HG02852 (cell line): ENCODE data around the gene TNFRSF18.
"Not testable (repeated sequence)": the region's sequence is repeated elsewhere in the genome, so short reads cannot be mapped to it uniquely, and the experiment has no call there.

Experiments
- ATAC-seq: cut with Tn5 transposase; IDR thresholded peaks from one replicate; pipeline ENCODE4 v1.9.1; 2021; ENCODE audit warnings: mild to moderate bottlenecking, moderate library complexity; ENCODE audit not compliant: unreplicated experiment

Gene TNFRSF18

GRCh38 chr1:1199141-1199960, 7.0 kb downstream of the TNFRSF18 start:
- no peak for ATAC-seq

- no peak for ATAC-seq
Observed at GRCh38 chr1:1198423-1199140, 7.8 kb downstream of the TNFRSF18 start.

GRCh38 chr1:1197551-1198422, 8.6 kb downstream of the TNFRSF18 start:
- no peak for ATAC-seq

DNA sequence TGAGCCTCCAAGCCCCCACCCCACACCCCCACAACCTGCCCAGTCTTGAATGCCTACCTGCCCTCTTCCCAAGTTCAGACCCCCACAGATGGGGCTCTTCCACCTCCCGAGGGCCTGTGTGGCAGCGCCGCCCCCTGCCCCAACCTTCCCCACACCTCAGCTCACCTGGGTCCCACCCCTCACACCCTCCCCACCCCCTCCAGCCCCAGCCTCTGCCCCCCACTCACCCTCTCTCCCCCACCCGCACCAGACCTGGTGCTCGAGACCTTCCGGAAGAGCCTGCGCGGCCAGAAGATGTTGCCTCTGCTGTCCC, 9.2 kb downstream of the TNFRSF18 start:
- no peak for ATAC-seq

DNA sequence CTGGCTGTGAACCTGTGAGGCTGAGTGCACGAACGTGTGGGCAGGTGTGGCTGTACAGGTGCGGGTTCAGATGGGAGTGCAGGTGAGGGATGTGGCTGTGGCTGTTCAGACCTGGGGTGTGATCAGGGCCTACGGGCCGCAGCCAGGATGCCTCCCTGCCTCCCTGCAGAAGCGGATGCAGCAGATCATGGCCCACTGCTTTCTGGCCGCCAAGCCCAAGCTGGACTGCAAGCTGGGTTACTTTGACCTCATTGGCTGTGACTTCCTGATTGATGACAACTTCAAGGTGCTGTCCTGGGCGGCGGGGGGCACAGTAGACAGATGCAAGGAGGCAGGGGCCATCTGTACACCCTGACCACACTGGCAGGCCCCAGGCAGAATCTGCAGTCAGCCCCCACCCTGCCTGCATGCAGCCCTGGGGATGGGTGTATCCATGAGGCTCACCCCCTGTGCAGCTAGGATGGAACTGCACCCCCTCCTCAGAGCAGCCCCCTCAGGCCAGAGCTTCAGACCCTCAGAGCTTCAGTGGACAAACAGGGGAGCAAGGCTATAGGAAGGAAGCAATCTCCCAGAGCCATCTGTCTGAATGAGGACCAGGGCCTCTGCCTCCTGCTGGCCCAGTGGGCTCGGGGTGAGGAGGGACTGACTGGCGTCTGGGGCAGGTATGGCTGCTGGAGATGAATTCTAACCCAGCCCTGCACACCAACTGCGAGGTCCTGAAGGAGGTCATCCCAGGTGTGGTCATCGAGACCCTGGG, 9.8 kb downstream of the TNFRSF18 start:
- ATAC-seq, result no peak

- ATAC-seq, result not testable (repeated sequence)
Observed at GRCh38 chr1:1195726-1196125, 10.7 kb downstream of the TNFRSF18 start.

GRCh38 chr1:1194723-1195122, 11.7 kb downstream of the TNFRSF18 start:
- ATAC-seq, result no peak

- ATAC-seq, result no peak
Observed at GRCh38 chr1:1191734-1192133, 14.7 kb downstream of the TNFRSF18 start.

- no peak for ATAC-seq
Observed at GRCh38 chr1:1189111-1189510, 17.3 kb downstream of the TNFRSF18 start.

- ATAC-seq, result no peak
Observed at GRCh38 chr1:1187938-1188337, 18.5 kb downstream of the TNFRSF18 start.

DNA sequence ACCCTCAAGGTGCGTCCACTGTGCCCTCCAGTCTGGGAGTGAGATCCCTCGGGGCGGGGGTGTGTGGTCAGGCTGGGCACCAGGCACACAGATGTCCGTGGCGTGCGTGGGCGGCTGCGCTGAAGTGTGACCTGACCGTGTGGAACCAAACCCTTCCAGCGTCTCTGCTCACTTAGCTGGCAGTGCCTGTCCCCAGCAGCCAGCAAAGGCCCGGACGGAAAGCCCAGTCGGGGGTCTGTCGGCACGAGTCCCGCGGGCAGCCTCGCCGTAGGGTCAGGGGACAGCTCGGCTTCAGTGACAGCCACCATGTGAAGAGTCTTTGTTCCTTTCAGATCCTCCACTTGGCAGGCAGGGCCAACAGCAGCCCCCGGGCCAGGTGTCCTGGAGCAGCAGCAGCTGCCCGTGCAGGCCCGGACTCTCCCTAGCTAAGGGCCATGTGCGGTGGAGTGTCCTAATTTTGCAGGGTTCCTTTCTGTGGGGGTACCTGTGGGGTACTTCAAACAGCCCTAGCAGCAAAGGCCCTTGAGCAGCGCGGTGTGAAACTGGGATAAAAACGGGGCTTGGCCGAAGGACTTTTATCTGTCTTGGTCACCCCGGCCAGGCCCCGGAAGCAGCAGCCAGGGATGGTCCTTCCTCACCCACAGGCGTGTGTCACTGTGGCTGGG, 21.2 kb downstream of the TNFRSF18 start:
- no peak for ATAC-seq

DNA sequence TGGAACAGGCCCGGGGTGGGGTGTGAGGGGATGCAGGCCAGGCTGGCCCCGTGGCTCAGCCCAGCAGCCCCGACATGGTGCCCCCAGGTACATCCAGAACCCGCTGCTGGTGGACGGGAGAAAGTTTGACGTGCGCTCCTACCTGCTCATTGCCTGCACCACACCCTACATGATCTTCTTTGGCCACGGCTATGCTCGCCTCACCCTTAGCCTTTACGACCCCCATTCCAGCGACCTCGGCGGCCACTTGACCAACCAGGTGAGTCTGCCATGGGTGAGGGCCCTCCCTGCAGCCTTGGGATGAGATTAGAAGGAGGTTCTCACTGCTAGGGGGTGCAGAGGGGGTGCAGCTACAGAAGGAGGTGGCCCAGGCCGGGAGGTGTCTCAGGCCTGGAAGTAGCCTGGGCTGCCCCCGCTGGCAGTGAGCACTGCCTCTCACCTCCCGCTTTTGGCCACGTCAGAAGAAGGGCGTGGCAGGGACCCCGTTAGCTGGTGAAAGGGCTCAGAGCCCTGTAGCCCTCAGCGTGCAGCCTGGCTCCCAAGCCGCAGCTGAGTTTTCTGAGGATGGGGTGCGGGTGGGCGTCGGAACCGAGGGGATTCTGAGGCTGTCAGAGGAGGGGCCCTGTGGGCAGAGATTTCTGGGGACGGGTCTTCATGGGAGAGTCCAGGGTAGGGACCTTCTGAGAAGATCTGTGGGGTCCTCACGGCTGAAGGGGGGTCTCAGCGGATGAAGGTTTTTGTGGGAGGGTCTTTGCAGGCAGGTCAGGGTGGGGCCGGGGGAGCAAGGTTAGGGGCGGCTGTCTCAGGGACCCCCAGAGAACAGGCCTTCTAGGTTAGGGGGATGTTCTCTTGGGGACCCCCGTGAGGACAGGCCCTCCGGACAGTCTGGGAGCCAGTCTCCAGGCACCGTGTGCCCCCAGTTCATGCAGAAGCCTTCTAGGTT, 22.3 kb downstream of the TNFRSF18 start:
- no peak for ATAC-seq

DNA sequence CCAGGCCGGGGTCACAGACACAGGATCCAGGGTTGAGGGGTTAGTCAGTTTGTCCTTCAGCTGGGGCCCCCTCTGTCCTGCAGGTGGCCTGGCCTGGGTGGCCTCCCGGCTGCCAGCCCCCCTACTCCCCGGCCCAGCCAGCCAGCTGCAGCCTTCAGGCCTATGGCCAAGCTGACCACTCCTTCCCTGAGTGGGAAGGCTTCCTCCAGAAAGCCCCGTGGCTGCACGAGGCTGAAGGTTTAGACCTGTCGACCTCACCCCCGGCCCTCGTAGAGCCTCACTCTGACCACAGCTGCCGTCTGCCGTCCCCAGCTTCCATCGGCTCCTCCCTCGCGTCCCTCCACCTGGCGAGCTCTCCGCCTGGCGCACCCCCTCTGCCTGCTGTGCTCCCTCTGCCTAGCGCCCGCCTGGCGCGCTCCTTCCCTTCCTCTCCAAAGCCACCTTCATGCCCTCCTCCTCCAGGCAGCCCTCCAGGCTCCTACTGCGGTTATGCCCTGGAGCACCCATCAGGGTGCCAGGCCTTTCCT, 23.1 kb downstream of the TNFRSF18 start:
- no peak for ATAC-seq

DNA sequence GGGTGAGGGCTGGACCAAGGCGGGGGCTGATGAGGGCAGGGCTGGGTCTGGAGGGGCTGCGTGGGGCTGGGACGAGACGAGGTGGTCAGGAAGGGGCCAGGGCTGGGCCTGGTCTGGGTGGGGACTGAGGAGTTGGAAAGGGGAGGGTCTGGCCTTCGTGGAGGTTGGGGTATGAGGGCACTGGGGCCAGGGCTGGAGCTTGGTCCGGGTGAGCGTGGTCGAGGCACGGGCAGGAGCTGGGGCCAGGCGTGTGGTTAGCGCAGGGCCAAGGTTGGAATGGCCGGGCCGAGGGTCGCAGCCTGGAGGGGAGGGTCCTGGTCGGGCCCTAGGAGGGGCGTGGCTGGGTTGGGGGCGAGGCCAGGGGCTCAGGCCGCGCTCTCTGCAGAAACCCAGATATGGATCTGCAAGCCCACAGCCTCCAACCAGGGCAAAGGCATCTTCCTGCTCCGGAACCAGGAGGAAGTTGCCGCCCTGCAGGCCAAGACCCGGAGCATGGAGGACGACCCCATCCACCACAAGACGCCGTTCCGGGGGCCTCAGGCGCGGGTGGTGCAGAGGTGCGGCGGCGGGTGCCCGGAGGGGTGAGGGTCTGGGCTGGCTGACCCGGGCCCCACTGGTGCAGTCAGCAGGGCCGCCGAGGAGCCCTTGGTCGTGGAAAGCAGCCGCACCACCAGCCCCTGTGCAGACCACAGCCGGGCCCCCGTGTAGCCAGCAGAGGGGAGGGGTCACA, 23.7 kb downstream of the TNFRSF18 start:
- ATAC-seq, result no peak

DNA sequence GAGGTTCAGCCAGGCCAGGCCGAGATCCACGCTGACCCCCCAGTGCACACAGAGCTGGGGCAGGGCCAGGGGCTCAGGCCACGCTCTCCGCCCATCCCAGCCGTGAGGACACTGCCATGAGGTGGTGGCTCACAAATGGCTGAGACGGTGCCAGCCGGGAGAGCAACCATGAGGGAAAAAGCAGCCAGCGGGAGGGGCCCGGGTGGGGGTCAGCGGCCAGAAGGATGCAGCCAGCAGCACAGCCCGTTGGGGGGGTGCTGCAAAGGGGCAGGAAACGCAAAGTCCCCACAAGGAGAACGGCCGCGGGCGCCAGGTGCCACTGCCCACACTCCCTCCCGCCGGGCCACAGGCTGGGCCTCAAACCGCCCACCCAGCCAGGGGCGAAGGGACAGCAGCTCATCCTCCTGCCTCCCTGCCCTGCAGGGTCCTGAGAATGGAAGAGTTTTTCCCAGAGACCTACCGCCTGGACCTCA, 24.4 kb downstream of the TNFRSF18 start:
- no peak for ATAC-seq

- ATAC-seq, result no peak
Observed at GRCh38 chr1:1181129-1181937, 25.1 kb downstream of the TNFRSF18 start.
